H9 (cell line): ENCODE measurements around the gene ZNF76. TPM values are rescaled to one million over a fixed set of nuclear protein-coding genes. Genes with fewer than 3 reads are reported as not detected.

Experiments
- DNase-seq: peaks from one replicate; pipeline ENCODE4 v3.0.0-alpha.2; 2017
- H2AFZ ChIP-seq: one replicate; pipeline ENCODE4 v1.6.1; 2013; ENCODE audit warnings: mild to moderate bottlenecking, low read length, control low read depth, moderate library complexity
- H2AK5ac ChIP-seq: 2 replicates; pipeline ENCODE4 v1.6.1; 2013; ENCODE audit warnings: low read length, control low read depth, mixed read lengths; ENCODE audit not compliant: insufficient read length
- H2BK120ac ChIP-seq: one replicate; pipeline ENCODE4 v1.6.1; 2013; ENCODE audit warnings: low read depth, mild to moderate bottlenecking, low read length, control low read depth, inconsistent platforms; ENCODE audit not compliant: poor library complexity, severe bottlenecking
- H2BK12ac ChIP-seq: 2 replicates; pipeline ENCODE4 v1.6.1; 2013; ENCODE audit warnings: low read length, control low read depth, mixed read lengths, low read depth; ENCODE audit not compliant: insufficient read length
- H2BK15ac ChIP-seq: 2 replicates; pipeline ENCODE4 v1.6.1; 2013; ENCODE audit warnings: low read depth, low read length, control low read depth
- H2BK20ac ChIP-seq: one replicate; pipeline ENCODE4 v1.6.1; 2013; ENCODE audit warnings: low read depth, mild to moderate bottlenecking, low read length, control low read depth, inconsistent platforms; ENCODE audit not compliant: poor library complexity, severe bottlenecking
- H2BK5ac ChIP-seq: 2 replicates; pipeline ENCODE4 v1.6.1; 2013; ENCODE audit warnings: low read length, control low read depth, mixed read lengths; ENCODE audit not compliant: insufficient read length
- H3K14ac ChIP-seq: 2 replicates; pipeline ENCODE4 v1.6.1; 2013; ENCODE audit warnings: low read length, control low read depth; ENCODE audit not compliant: insufficient read depth
- H3K18ac ChIP-seq: 2 replicates; pipeline ENCODE4 v1.6.1; 2013; ENCODE audit warnings: low read depth, mild to moderate bottlenecking, mixed read lengths, low read length, control low read depth; ENCODE audit not compliant: insufficient read length
- H3K23ac ChIP-seq: 2 replicates; pipeline ENCODE4 v1.6.1; 2013; ENCODE audit warnings: low read length, control low read depth, mixed read lengths, low read depth; ENCODE audit not compliant: insufficient read length
- H3K23me2 ChIP-seq: 2 replicates; pipeline ENCODE4 v1.6.1; 2013; ENCODE audit warnings: low read depth, mild to moderate bottlenecking, mixed read lengths, low read length, control low read depth; ENCODE audit not compliant: insufficient read length, poor library complexity, severe bottlenecking
- H3K27ac ChIP-seq: 2 replicates; pipeline ENCODE4 v1.5.1; 2013; ENCODE audit warnings: low read length, control low read depth, mixed read lengths, low read depth; ENCODE audit not compliant: insufficient read length
- H3K27me3 ChIP-seq: 2 replicates; pipeline ENCODE4 v1.6.1; 2013; ENCODE audit warnings: low read length, control low read depth, inconsistent platforms; ENCODE audit not compliant: insufficient read depth
- H3K4ac ChIP-seq: 2 replicates; pipeline ENCODE4 v1.6.1; 2013; ENCODE audit warnings: low read depth, mild to moderate bottlenecking, control low read depth, inconsistent platforms, low read length, moderate library complexity
- H3K4me1 ChIP-seq: 2 replicates; pipeline ENCODE4 v1.6.1; 2013; ENCODE audit warnings: low read length, control low read depth, inconsistent platforms; ENCODE audit not compliant: insufficient read depth
- H3K4me2 ChIP-seq: 2 replicates; pipeline ENCODE4 v1.6.1; 2013; ENCODE audit warnings: low read length, control low read depth, mixed read lengths; ENCODE audit not compliant: insufficient read length, insufficient read depth
- H3K56ac ChIP-seq: 2 replicates; pipeline ENCODE4 v1.6.1; 2013; ENCODE audit warnings: low read depth, mild to moderate bottlenecking, mixed read lengths, low read length, control low read depth; ENCODE audit not compliant: insufficient read length
- H3K79me1 ChIP-seq: 2 replicates; pipeline ENCODE4 v1.6.1; 2013; ENCODE audit warnings: low read depth, mild to moderate bottlenecking, moderate library complexity, low read length, control low read depth, inconsistent platforms; ENCODE audit not compliant: insufficient read depth, poor library complexity, severe bottlenecking
- H3K79me2 ChIP-seq: 2 replicates; pipeline ENCODE4 v1.6.1; 2013; ENCODE audit warnings: low read length, control low read depth, inconsistent platforms; ENCODE audit not compliant: insufficient read depth
- H3K9ac ChIP-seq: 2 replicates; pipeline ENCODE4 v1.6.1; 2013; ENCODE audit warnings: low read length, control low read depth, mixed read lengths; ENCODE audit not compliant: insufficient read length; ENCODE audit errors: extremely low read depth
- H3K9me3 ChIP-seq: one replicate; pipeline ENCODE4 v1.6.1; 2013; ENCODE audit warnings: low read depth, low read length, inconsistent platforms; ENCODE audit not compliant: control insufficient read depth
- H3T11ph ChIP-seq: one replicate; pipeline ENCODE4 v1.6.1; 2013; ENCODE audit warnings: mild to moderate bottlenecking, low read length, control low read depth, inconsistent platforms
- H4K20me1 ChIP-seq: one replicate; pipeline ENCODE4 v1.6.1; 2013; ENCODE audit not compliant: control insufficient read depth, insufficient read length, insufficient read depth
- H4K5ac ChIP-seq: 2 replicates; pipeline ENCODE4 v1.6.1; 2013; ENCODE audit warnings: low read depth, mild to moderate bottlenecking, mixed read lengths, low read length, control low read depth; ENCODE audit not compliant: insufficient read length
- H4K8ac ChIP-seq: replicated peaks from 2 replicates; pipeline ENCODE4 v1.6.1; 2013; ENCODE audit warnings: low read length, control low read depth, mixed read lengths, low read depth; ENCODE audit not compliant: insufficient read length
- H4K91ac ChIP-seq: 2 replicates; pipeline ENCODE4 v1.6.1; 2013; ENCODE audit warnings: low read depth, mild to moderate bottlenecking, moderate library complexity, mixed read lengths, low read length, control low read depth; ENCODE audit not compliant: insufficient read length
- H3K27ac Mint-ChIP-seq, 3 experiments: 2 replicates in 2 of 3; 3 replicates in 1 of 3; pipeline ENCODE4 v1.8.0; 2020 to 2021; ENCODE audit warnings: mixed read lengths in 3 of 3, mild to moderate bottlenecking in 1 of 3, moderate library complexity in 1 of 3
- H3K27me3 Mint-ChIP-seq: 2 replicates; pipeline ENCODE4 v1.8.0; 2021; ENCODE audit warnings: low read depth, mild to moderate bottlenecking, moderate library complexity, mixed read lengths
- H3K36me3 Mint-ChIP-seq, 3 experiments: 2 replicates in 2 of 3; 3 replicates in 1 of 3; pipeline ENCODE4 v1.8.0; 2020 to 2021; ENCODE audit warnings: low read depth in 3 of 3, mixed read lengths in 3 of 3; ENCODE audit not compliant: insufficient read depth in 1 of 3
- H3K4me1 Mint-ChIP-seq, 2 experiments: 2 replicates each; pipeline ENCODE4 v1.8.0; 2020; ENCODE audit warnings: mixed read lengths in 2 of 2
- H3K4me3 Mint-ChIP-seq, 2 experiments: 2 replicates in 1 of 2; 3 replicates in 1 of 2; pipeline ENCODE4 v1.8.0; 2020 to 2021; ENCODE audit warnings: mild to moderate bottlenecking in 2 of 2, mixed read lengths in 2 of 2, moderate library complexity in 1 of 2
- H3K9me3 Mint-ChIP-seq, 2 experiments: 2 replicates in 1 of 2; 3 replicates in 1 of 2; pipeline ENCODE4 v1.8.0; 2020; ENCODE audit warnings: mild to moderate bottlenecking in 2 of 2, mixed read lengths in 2 of 2, moderate library complexity in 1 of 2
- WGBS: extraction: QIAGEN DNeasy Blood & Tissue Kit; methylation state at CpG from one replicate; pipeline ENCODE4 v1.1.7; 2013; ENCODE audit warnings: missing lambda C conversion rate, low lambda C conversion rate, mixed read lengths; ENCODE audit not compliant: insufficient read length; ENCODE audit errors: extremely low coverage; 5-methylcytosine and 5-hydroxymethylcytosine counted together
- total RNA-seq: library from RNA; stranded (reverse); gene quantifications from 2 replicates; pipeline ENCODE4 v1.2.1, GENCODE V29; 2021
- TF ChIP-seq, protein P1 (sequence below): fragments of 200-600 bp; sonication (generic); conservative IDR thresholded peaks from 3 replicates; pipeline ENCODE4 v1.8.0; 2021; ENCODE audit warnings: antibody characterized with exemption, mild to moderate bottlenecking

The ZNF76 gene
- total RNA-seq, 1 experiment from 2014 or later = 21.1 TPM

DNA sequence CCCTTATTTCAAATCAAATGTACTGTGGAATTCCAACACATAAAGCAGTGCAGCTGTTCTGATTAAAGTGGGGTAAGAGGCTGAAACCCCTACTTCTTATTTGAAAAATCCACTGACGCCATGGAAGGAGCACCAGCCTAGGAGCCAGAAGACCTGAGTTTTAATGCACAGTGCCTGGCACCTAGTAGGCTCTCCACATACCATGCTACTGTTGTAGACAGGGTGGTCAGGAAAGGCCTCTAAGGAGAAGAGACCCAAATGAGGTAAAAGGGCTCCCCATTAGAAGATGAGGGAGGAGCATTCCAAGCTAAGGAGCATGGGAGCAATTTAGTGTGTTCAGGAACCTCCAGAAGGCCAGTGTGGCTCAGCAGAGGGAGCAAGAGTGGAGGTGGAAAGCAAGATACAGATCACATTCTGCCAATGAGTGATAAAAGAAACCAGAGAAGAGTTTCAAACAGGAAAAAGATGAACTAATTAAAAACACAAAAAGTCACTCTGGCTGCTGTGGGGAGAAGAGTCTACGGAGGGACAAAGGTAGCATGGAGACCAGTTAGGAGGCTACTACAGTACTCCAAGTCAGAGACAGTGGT, 11.8 kb upstream of the ZNF76 start:
- no peak overlapping the region for H3K4me3 Mint-ChIP-seq
- H2BK5ac ChIP-seq = no peak overlapping the region
- H3K27me3 ChIP-seq = no peaks in the 10 kb centered on the region
- H2BK20ac ChIP-seq = no peak overlapping the region
- no peaks in the 10 kb centered on the region for H4K20me1 ChIP-seq
- H3K36me3 Mint-ChIP-seq = peaks cover 0 to 4% (median 0%) of the 10 kb centered on the region in 3 experiments; a peak in 5 of 7 replicates
- no peak for DNase-seq
- H3K4me1 ChIP-seq = no peaks in the 10 kb centered on the region; the same call in 1 of the 2 replicates
- peaks cover 19 to 22% of the 10 kb centered on the region in 2 experiments for H3K4me1 Mint-ChIP-seq
- H3K9me3 Mint-ChIP-seq = no peaks in the 10 kb centered on the region
- H3K9ac ChIP-seq = no peak overlapping the region
- no peak overlapping the region for H3K56ac ChIP-seq
- no peak overlapping the region for H2AK5ac ChIP-seq
- no peak overlapping the region for H3K14ac ChIP-seq
- no peak overlapping the region for H4K5ac ChIP-seq
- WGBS = no CpG with 5 or more reads among the region's 2 CpGs
- no peak overlapping the region for H3K4ac ChIP-seq
- no peaks in the 10 kb centered on the region for H3K79me1 ChIP-seq
- H3K18ac ChIP-seq = no peak overlapping the region
- no peak overlapping the region for H2BK120ac ChIP-seq
- TF ChIP-seq, protein P1, sequence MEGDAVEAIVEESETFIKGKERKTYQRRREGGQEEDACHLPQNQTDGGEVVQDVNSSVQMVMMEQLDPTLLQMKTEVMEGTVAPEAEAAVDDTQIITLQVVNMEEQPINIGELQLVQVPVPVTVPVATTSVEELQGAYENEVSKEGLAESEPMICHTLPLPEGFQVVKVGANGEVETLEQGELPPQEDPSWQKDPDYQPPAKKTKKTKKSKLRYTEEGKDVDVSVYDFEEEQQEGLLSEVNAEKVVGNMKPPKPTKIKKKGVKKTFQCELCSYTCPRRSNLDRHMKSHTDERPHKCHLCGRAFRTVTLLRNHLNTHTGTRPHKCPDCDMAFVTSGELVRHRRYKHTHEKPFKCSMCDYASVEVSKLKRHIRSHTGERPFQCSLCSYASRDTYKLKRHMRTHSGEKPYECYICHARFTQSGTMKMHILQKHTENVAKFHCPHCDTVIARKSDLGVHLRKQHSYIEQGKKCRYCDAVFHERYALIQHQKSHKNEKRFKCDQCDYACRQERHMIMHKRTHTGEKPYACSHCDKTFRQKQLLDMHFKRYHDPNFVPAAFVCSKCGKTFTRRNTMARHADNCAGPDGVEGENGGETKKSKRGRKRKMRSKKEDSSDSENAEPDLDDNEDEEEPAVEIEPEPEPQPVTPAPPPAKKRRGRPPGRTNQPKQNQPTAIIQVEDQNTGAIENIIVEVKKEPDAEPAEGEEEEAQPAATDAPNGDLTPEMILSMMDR = no peak
- H3T11ph ChIP-seq = no peak overlapping the region
- H3K27ac ChIP-seq = no peak overlapping the region
- no peaks in the 10 kb centered on the region for H3K9me3 ChIP-seq
- no peaks in the 10 kb centered on the region for H3K79me2 ChIP-seq
- no peak overlapping the region for H4K8ac ChIP-seq
- H3K23ac ChIP-seq = no peak overlapping the region
- no peak overlapping the region for H4K91ac ChIP-seq
- H2BK15ac ChIP-seq = no peak overlapping the region
- no peaks in the 10 kb centered on the region for H3K23me2 ChIP-seq
- H3K27ac Mint-ChIP-seq = no peak overlapping the region
- no peak overlapping the region for H2AFZ ChIP-seq
- H2BK12ac ChIP-seq = no peak overlapping the region
- no peak overlapping the region for H3K4me2 ChIP-seq
- H3K27me3 Mint-ChIP-seq = no peaks in the 10 kb centered on the region; the same call in 1 of the 2 replicates
